Measurements from ENCODE around the gene TRIM45. TPM values are rescaled to one million over a fixed set of nuclear protein-coding genes. Genes with fewer than 3 reads are reported as not detected.

TRIM45 gene
- polyA plus RNA-seq, 1 of the 3 experiments (the other 2 are of a cell fraction): 7.4 TPM

DNA sequence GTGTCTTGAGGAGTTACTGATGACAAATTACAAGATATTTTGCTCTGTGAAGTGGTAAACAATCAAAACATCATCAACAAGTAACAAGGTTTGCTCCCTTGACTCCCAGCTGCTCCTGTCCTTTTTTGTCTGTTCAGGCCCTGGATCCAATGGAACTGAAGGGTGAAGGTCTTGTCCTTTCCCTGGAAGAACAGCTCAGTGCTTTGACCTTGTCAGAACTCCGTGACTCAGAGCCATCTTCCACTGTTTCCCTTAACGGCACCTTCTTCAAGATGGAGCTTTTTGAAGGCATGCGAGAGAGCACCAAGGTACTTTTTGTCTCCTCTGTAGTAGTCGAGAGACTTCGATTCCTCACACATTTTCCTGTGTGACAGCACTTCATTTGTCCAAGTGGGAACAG lies 29.0 kb downstream of the TRIM45 start:
- CTCF ChIA-PET: interaction anchor here (1.0 to 3.2 kb wide), 5 partner anchors 24 to 192 kb away, joined by 4 to 17 read pairs (median 12); partner anchors contain the start of gene TRIM45

DNA sequence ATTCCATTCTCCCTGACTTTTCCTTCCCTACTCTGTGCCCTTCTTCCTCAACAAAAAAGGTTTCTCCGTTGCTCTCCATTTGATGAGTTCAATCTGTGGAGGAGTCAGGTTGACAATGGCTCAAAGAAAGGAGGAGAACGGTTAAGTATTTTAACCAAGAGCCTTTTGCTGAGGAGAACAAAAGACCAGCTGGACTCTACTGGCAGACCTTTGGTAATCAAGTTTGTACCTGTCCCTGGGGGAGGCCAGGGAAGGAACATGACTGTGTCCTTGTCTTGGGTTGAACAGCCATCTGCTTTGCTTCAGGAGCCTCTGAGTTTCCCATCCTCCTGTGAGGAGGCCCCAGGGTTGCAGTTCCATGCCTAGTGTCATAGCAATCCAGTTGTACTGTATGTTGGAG lies 31.6 kb downstream of the TRIM45 start:
- WGBS (ENCODE audit: low lambda C conversion rate): 96% methylated on average over 2 of the region's 2 CpGs
- peaks cover 5 to 28% of the 10 kb centered on the region in 2 experiments for H3K4me1 ChIP-seq (ENCODE audit: control insufficient read depth in 1 of 2, insufficient read depth in 2 of 2, low read depth in 1 of 2, low read length in 1 of 2)
- POLR2A ChIA-PET: no interaction called here
- peaks cover 13 to 25% of the 10 kb centered on the region in 2 experiments for H3K36me3 ChIP-seq (replicated peaks in 1 of 2; ENCODE audit: control insufficient read depth in 1 of 2, insufficient read depth in 2 of 2, low read length in 1 of 2)
- no peak overlapping the region for H3K9ac ChIP-seq
- no peaks in the 10 kb centered on the region for H4K20me1 ChIP-seq (ENCODE audit: insufficient read depth)
- no peaks in the 10 kb centered on the region for H3K9me3 ChIP-seq
- no peak for DNase-seq
- H3K4me3 ChIP-seq (ENCODE audit: low read depth in 2 of 2, low read length in 1 of 2): no peak overlapping the region
- H3K4me2 ChIP-seq: no peak overlapping the region
- no peaks in the 10 kb centered on the region for H3K27me3 ChIP-seq (ENCODE audit: insufficient read depth)
- no peaks in the 10 kb centered on the region for H3K9me2 ChIP-seq
- CTCF ChIA-PET: interaction anchor here (1.2 to 2.7 kb wide), 4 partner anchors 23 to 194 kb away, joined by 3 to 11 read pairs (median 3); partner anchors contain the start of gene TTF2
- H3F3A ChIP-seq (replicated peaks; ENCODE audit: insufficient read depth): peaks cover 30% of the 10 kb centered on the region
- H3K27ac ChIP-seq (ENCODE audit: low read depth in 2 of 2, low read length in 1 of 2): no peak overlapping the region
- no peak overlapping the region for H2AFZ ChIP-seq (ENCODE audit: low read depth)
- H3K79me2 ChIP-seq (ENCODE audit: insufficient read depth): no peaks in the 10 kb centered on the region
- TF ChIP-seq, protein P1, sequence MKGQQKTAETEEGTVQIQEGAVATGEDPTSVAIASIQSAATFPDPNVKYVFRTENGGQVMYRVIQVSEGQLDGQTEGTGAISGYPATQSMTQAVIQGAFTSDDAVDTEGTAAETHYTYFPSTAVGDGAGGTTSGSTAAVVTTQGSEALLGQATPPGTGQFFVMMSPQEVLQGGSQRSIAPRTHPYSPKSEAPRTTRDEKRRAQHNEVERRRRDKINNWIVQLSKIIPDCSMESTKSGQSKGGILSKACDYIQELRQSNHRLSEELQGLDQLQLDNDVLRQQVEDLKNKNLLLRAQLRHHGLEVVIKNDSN (IDR thresholded peaks at IDR 0.05; ENCODE audit: borderline replicate concordance, low read depth): no peak
- TF ChIP-seq YY1 (IDR thresholded peaks at IDR 0.05; ENCODE audit: low read depth): no peak
- no peak for TF ChIP-seq RFX5 (IDR thresholded peaks at IDR 0.05; ENCODE audit: low read length)
- no peak for TF ChIP-seq SMC3 (IDR thresholded peaks at IDR 0.05; ENCODE audit: low read depth, low read length)
- TF ChIP-seq, protein P2, sequence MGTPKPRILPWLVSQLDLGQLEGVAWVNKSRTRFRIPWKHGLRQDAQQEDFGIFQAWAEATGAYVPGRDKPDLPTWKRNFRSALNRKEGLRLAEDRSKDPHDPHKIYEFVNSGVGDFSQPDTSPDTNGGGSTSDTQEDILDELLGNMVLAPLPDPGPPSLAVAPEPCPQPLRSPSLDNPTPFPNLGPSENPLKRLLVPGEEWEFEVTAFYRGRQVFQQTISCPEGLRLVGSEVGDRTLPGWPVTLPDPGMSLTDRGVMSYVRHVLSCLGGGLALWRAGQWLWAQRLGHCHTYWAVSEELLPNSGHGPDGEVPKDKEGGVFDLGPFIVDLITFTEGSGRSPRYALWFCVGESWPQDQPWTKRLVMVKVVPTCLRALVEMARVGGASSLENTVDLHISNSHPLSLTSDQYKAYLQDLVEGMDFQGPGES (IDR thresholded peaks at IDR 0.05; ENCODE audit: low read depth, low read length): no peak
- TF ChIP-seq RXRA (IDR thresholded peaks at IDR 0.05; ENCODE audit: borderline replicate concordance, low read depth): no peak
- TF ChIP-seq GABPA (IDR thresholded peaks at IDR 0.05; ENCODE audit: low read depth): no peak
- TF ChIP-seq, protein P3, sequence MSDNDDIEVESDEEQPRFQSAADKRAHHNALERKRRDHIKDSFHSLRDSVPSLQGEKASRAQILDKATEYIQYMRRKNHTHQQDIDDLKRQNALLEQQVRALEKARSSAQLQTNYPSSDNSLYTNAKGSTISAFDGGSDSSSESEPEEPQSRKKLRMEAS (IDR thresholded peaks at IDR 0.05; ENCODE audit: low read depth): no peak
- TF ChIP-seq, protein P4, sequence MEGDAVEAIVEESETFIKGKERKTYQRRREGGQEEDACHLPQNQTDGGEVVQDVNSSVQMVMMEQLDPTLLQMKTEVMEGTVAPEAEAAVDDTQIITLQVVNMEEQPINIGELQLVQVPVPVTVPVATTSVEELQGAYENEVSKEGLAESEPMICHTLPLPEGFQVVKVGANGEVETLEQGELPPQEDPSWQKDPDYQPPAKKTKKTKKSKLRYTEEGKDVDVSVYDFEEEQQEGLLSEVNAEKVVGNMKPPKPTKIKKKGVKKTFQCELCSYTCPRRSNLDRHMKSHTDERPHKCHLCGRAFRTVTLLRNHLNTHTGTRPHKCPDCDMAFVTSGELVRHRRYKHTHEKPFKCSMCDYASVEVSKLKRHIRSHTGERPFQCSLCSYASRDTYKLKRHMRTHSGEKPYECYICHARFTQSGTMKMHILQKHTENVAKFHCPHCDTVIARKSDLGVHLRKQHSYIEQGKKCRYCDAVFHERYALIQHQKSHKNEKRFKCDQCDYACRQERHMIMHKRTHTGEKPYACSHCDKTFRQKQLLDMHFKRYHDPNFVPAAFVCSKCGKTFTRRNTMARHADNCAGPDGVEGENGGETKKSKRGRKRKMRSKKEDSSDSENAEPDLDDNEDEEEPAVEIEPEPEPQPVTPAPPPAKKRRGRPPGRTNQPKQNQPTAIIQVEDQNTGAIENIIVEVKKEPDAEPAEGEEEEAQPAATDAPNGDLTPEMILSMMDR (IDR thresholded peaks at IDR 0.05): no peak
- no peak for TF ChIP-seq EZH2phosphoT487 (IDR thresholded peaks at IDR 0.05; ENCODE audit: borderline replicate concordance, low read depth)
- TF ChIP-seq MXI1 (IDR thresholded peaks at IDR 0.05; ENCODE audit: low read depth, low read length): no peak
- TF ChIP-seq JUND (IDR thresholded peaks at IDR 0.05): no peak
- TF ChIP-seq NFIC (IDR thresholded peaks at IDR 0.05; ENCODE audit: borderline replicate concordance): no peak
- no peak for TF ChIP-seq RAD21 (IDR thresholded peaks at IDR 0.05; ENCODE audit: low read length)
- no peak for TF ChIP-seq MEF2A (IDR thresholded peaks at IDR 0.05; ENCODE audit: borderline replicate concordance, low read depth)
- TF ChIP-seq ELF1 (IDR thresholded peaks at IDR 0.05): no peak
- TF ChIP-seq, protein P5, sequence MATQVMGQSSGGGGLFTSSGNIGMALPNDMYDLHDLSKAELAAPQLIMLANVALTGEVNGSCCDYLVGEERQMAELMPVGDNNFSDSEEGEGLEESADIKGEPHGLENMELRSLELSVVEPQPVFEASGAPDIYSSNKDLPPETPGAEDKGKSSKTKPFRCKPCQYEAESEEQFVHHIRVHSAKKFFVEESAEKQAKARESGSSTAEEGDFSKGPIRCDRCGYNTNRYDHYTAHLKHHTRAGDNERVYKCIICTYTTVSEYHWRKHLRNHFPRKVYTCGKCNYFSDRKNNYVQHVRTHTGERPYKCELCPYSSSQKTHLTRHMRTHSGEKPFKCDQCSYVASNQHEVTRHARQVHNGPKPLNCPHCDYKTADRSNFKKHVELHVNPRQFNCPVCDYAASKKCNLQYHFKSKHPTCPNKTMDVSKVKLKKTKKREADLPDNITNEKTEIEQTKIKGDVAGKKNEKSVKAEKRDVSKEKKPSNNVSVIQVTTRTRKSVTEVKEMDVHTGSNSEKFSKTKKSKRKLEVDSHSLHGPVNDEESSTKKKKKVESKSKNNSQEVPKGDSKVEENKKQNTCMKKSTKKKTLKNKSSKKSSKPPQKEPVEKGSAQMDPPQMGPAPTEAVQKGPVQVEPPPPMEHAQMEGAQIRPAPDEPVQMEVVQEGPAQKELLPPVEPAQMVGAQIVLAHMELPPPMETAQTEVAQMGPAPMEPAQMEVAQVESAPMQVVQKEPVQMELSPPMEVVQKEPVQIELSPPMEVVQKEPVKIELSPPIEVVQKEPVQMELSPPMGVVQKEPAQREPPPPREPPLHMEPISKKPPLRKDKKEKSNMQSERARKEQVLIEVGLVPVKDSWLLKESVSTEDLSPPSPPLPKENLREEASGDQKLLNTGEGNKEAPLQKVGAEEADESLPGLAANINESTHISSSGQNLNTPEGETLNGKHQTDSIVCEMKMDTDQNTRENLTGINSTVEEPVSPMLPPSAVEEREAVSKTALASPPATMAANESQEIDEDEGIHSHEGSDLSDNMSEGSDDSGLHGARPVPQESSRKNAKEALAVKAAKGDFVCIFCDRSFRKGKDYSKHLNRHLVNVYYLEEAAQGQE (IDR thresholded peaks at IDR 0.05; ENCODE audit: low read depth, low read length): no peak
- no peak for TF ChIP-seq TCF12 (IDR thresholded peaks at IDR 0.05)

More for the DNA sequence above, 29.0 kb downstream of the TRIM45 start:
- peaks cover 14 to 25% of the 10 kb centered on the region in 2 experiments for H3K36me3 ChIP-seq (replicated peaks in 1 of 2; ENCODE audit: control insufficient read depth in 1 of 2, insufficient read depth in 2 of 2, low read length in 1 of 2)
- peak overlapping the region; percentile 38; the same call in 1 of the 2 replicates for H3K9ac ChIP-seq
- H3K27me3 ChIP-seq (ENCODE audit: insufficient read depth): no peaks in the 10 kb centered on the region
- WGBS (ENCODE audit: low lambda C conversion rate): 86% methylated on average over 5 of the region's 5 CpGs
- H3K4me2 ChIP-seq: peak overlapping the region; percentile 59
- no peak overlapping the region for H2AFZ ChIP-seq (ENCODE audit: low read depth)
- H3K27ac ChIP-seq (ENCODE audit: low read depth in 2 of 2, low read length in 1 of 2): peak overlapping the region; percentile 87 to 98; a peak in 3 of 4 replicates
- H3K9me2 ChIP-seq: no peaks in the 10 kb centered on the region
- TF ChIP-seq TAF1 (IDR thresholded peaks at IDR 0.05; ENCODE audit: borderline replicate concordance, low read depth, low read length) (no peak), POLR2AphosphoS5 (IDR thresholded peaks at IDR 0.05; ENCODE audit: low read depth, low read length) (no peak)
- TF ChIP-seq, protein P6, sequence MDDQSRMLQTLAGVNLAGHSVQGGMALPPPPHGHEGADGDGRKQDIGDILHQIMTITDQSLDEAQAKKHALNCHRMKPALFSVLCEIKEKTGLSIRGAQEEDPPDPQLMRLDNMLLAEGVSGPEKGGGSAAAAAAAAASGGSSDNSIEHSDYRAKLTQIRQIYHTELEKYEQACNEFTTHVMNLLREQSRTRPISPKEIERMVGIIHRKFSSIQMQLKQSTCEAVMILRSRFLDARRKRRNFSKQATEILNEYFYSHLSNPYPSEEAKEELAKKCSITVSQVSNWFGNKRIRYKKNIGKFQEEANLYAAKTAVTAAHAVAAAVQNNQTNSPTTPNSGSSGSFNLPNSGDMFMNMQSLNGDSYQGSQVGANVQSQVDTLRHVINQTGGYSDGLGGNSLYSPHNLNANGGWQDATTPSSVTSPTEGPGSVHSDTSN (IDR thresholded peaks at IDR 0.05): no peak
- no peaks in the 10 kb centered on the region for H3K79me2 ChIP-seq (ENCODE audit: insufficient read depth)
- POLR2A ChIA-PET: no interaction called here
- no peak for DNase-seq
- no peaks in the 10 kb centered on the region for H4K20me1 ChIP-seq (ENCODE audit: insufficient read depth)
- H3K4me1 ChIP-seq (ENCODE audit: control insufficient read depth in 1 of 2, insufficient read depth in 2 of 2, low read depth in 1 of 2, low read length in 1 of 2): peaks cover 6 to 50% of the 10 kb centered on the region in 2 experiments
- H3K9me3 ChIP-seq: no peaks in the 10 kb centered on the region
- H3K4me3 ChIP-seq (ENCODE audit: low read depth in 2 of 2, low read length in 1 of 2): no peak overlapping the region
- H3F3A ChIP-seq (replicated peaks; ENCODE audit: insufficient read depth): peaks cover 35% of the 10 kb centered on the region

Measured in SK-N-SH (cell line).